ENCODE measurements around the gene NUP62.

DNA sequence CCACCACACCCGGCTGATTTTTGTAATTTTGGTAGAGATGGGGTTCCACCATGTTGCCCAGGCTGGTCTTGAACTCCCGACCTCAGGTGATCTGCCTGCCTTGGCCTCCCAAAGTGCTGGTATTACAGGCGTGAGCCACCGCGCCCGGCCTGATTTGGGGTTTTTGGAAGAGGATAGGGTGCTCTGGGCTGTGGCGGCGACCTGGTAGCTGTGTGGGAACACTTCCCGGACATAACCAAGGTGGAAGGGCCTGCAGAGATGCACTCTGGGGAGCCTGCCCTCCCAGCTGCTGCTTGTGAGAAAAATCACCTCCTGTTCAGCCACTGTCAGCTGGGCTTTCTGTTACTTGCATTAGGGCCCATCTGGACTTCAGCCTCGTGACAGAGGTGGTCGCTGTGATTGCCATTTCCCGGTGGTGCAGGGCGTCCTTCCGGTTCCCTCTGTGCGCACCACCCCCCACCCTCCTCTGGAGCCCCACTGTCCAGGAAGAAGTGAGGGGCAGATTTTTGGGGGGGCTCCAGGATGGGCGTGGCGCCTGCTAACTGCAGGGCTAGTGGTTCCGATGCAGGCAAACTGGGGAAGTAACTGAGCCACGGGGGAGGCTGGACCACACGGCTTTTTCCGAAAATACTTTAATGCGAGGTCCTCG, 40.1 kb downstream of the NUP62 start:
- TF ChIP-seq POLR2A (IDR thresholded peaks at IDR 0.05; ENCODE audit: low read depth, low read length) (no peak), FOS (IDR thresholded peaks at IDR 0.05; ENCODE audit: low read depth, low read length) (no peak), CEBPB (IDR thresholded peaks at IDR 0.05; ENCODE audit: low read depth, low read length) (no peak), RAD21 (IDR thresholded peaks at IDR 0.05; ENCODE audit: low read length) (no peak), RCOR1 (IDR thresholded peaks at IDR 0.05; ENCODE audit: insufficient replicate concordance, low read length) (no peak)
- TF ChIP-seq, protein P1, sequence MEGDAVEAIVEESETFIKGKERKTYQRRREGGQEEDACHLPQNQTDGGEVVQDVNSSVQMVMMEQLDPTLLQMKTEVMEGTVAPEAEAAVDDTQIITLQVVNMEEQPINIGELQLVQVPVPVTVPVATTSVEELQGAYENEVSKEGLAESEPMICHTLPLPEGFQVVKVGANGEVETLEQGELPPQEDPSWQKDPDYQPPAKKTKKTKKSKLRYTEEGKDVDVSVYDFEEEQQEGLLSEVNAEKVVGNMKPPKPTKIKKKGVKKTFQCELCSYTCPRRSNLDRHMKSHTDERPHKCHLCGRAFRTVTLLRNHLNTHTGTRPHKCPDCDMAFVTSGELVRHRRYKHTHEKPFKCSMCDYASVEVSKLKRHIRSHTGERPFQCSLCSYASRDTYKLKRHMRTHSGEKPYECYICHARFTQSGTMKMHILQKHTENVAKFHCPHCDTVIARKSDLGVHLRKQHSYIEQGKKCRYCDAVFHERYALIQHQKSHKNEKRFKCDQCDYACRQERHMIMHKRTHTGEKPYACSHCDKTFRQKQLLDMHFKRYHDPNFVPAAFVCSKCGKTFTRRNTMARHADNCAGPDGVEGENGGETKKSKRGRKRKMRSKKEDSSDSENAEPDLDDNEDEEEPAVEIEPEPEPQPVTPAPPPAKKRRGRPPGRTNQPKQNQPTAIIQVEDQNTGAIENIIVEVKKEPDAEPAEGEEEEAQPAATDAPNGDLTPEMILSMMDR (conservative IDR thresholded peaks at IDR 0.05; ENCODE audit: low read depth, low read length): no peak
- TF ChIP-seq, protein P2, sequence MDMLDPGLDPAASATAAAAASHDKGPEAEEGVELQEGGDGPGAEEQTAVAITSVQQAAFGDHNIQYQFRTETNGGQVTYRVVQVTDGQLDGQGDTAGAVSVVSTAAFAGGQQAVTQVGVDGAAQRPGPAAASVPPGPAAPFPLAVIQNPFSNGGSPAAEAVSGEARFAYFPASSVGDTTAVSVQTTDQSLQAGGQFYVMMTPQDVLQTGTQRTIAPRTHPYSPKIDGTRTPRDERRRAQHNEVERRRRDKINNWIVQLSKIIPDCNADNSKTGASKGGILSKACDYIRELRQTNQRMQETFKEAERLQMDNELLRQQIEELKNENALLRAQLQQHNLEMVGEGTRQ (IDR thresholded peaks at IDR 0.05; ENCODE audit: low read depth, low read length): no peak
